Hematopoietic multipotent progenitor cell treated with erythropoietin and hydrocortisone succinate and interleukin-3 and kit ligand, for 17 days (in vitro differentiated cells): ENCODE measurements around the gene PRICKLE2.

ENCODE experiments used
- DNase-seq: peaks from one replicate; pipeline ENCODE4 v3.0.0-alpha.2; 2015; ENCODE audit warnings: low spot score

PRICKLE2 gene

GRCh38 chr3:64160000-64160695, 65.1 kb downstream of the PRICKLE2 start:
- DNase-seq, result no peak

GRCh38 chr3:64158334-64158733, 66.9 kb downstream of the PRICKLE2 start:
- no peak for DNase-seq

GRCh38 chr3:64157150-64158035, 67.9 kb downstream of the PRICKLE2 start:
- DNase-seq, result no peak

- DNase-seq, result no peak
These were observed 69.9 kb downstream of the PRICKLE2 start for GRCh38 chr3:64155328-64155727.

- DNase-seq, result no peak
These were observed 72.4 kb downstream of the PRICKLE2 start for GRCh38 chr3:64152676-64153466.

GRCh38 chr3:64152086-64152485, 73.2 kb downstream of the PRICKLE2 start:
- no peak for DNase-seq

- DNase-seq, result no peak
These were observed 73.9 kb downstream of the PRICKLE2 start for GRCh38 chr3:64151342-64151871.

- no peak for DNase-seq
These were observed 74.6 kb downstream of the PRICKLE2 start for GRCh38 chr3:64150623-64151207.

- DNase-seq, result no peak
These were observed 75.4 kb downstream of the PRICKLE2 start for GRCh38 chr3:64149886-64150285.

- no peak for DNase-seq
These were observed 76.2 kb downstream of the PRICKLE2 start for GRCh38 chr3:64148955-64149653.

GRCh38 chr3:64147211-64147610, 78.1 kb downstream of the PRICKLE2 start:
- DNase-seq, result no peak

GRCh38 chr3:64145438-64145837, 79.8 kb downstream of the PRICKLE2 start:
- no peak for DNase-seq

- DNase-seq, result no peak
These were observed 80.9 kb downstream of the PRICKLE2 start for GRCh38 chr3:64144241-64144900.

- no peak for DNase-seq
These were observed 81.7 kb downstream of the PRICKLE2 start for GRCh38 chr3:64143409-64144130.

- DNase-seq, result no peak
These were observed 83.8 kb downstream of the PRICKLE2 start for GRCh38 chr3:64141476-64141875.

- DNase-seq, result no peak
These were observed 84.6 kb downstream of the PRICKLE2 start for GRCh38 chr3:64140651-64141050.

- DNase-seq, result no peak
These were observed 86.5 kb downstream of the PRICKLE2 start for GRCh38 chr3:64138656-64139375.

GRCh38 chr3:64138046-64138445, 87.2 kb downstream of the PRICKLE2 start:
- no peak for DNase-seq

- no peak for DNase-seq
These were observed 90.4 kb downstream of the PRICKLE2 start for GRCh38 chr3:64134882-64135281.
